GM18511 (cell line): ENCODE data around the gene CEP170.

Source experiments
- ATAC-seq: cut with Tn5 transposase; IDR thresholded peaks from one replicate; pipeline ENCODE4 v1.9.1; 2021; ENCODE audit warnings: mild to moderate bottlenecking, moderate library complexity; ENCODE audit not compliant: unreplicated experiment

Gene CEP170

GRCh38 chr1:243254927-243255790 lies at the start of gene CEP170:
CEP170 (minus strand) TSS chr1:243255281; CDS start chr1:243225280, 30,001 bp downstream.
- ATAC-seq: peak; percentile 62

DNA sequence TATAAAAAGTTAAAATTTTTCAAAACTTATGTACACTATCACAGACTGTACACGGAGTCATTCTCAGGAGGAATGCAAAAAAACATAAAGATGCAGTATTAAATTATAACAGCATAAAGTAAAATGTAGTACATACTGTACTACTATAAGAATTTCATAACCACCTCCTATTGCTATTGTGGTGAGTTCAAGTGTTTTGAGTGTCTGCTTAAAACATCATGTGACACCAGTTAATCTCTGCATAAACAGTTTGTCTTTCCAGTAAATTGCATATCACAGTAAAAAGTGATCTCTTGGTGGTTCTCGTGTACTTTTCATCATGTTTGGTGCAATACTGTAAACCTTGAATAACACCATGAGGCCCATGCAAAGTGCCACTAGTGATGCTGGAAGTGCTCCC lies 46.0 kb upstream of the CEP170 start:
- no peak for ATAC-seq

DNA sequence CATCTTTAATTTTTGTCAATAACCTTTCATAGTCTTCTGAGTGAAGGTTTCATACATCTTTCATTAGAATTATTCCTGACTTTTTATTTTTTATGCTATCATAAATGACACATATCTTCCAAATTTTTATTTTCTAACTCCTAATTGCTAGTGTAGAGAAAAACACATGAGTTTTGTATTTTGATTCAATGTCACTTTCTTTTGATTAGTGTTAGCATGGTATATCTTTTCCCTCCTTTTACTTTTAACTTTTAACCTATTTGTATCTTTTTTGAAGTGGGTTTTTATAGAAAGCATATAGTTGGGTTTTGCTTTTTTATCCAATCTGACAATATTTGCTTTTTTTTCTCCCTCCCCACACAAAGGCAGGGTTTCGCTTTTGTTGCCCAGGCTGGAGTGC lies 44.0 kb upstream of the CEP170 start:
- ATAC-seq: no peak

- ATAC-seq: no peak
Measured at GRCh38 chr1:243294723-243295121, 39.6 kb upstream of the CEP170 start.

GRCh38 chr1:243293941-243294722 lies 39.1 kb upstream of the CEP170 start:
- no peak for ATAC-seq

DNA sequence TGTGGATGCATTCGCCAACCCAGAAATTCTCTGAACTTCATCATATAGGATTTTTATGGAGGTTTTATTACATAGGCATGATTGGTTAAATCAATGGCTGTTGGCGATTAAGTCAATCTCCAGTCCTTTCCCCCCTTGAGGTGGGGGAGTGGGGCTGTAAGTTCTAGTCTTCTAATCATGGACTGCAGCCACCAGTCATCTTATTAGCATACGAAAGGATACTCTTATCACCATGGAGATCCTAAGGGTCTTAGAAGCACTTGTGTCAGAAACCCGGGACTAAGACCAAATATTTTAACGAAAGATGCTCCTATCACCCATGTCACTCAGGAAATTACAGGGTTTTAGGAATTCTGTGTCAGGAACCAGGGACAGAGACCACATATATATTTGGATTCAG lies 37.0 kb upstream of the CEP170 start:
- ATAC-seq: no peak

GRCh38 chr1:243291292-243291691 lies 36.2 kb upstream of the CEP170 start:
- no peak for ATAC-seq

DNA sequence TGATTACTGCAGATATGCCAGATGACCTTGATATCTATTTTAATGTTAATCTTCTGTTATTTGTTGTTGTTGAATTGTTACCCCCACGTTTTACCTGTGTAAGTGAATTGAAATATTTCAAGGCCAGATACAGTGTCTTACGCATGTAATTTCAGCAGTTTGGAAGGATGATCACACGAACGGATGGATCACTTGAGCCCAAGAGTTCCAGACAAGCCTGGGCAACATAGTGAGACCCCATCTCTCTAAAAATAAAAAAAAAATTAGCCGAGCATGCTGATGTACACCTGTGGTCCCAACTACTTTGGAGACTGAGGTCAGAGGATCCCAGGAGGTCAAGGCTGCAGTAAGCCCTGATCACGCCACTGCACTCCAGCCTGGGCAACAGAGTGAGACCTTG lies 33.0 kb upstream of the CEP170 start:
- ATAC-seq: no peak

DNA sequence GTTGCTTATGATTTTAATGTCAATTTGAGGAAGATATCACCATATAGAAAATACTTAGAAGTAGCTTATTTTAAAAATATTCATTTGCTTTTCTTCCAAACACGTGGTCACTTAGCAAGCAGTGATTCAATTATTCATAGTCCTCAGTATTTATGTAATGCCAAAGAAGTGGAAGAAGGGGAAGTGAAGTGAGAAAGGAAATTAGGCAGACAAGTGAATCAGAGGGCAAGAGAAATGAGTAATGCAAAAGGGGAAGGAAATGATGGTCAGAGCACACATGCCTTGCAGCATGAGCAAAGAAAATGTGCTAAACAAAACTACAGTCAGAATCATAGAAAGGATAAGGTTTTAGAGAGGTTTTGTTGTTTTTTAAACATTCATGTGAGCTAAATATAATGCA lies 32.6 kb upstream of the CEP170 start:
- ATAC-seq: peak; percentile 95

DNA sequence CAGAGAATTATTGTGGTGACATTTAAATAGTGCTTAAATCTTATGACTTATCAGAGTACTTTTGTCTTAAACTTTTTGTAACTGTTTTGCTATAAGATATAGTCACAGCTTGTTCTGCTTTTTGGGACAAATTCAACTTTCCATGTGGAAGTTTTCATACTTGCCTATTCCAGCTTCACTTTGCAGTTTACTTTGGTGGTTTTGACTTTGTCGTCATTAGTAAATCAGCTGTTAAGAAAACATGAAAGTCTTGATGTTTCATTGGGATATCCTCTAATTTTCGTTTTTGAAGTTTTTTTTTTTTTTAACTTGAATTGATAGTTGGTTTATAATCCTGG lies 32.0 kb upstream of the CEP170 start:
- ATAC-seq: no peak

DNA sequence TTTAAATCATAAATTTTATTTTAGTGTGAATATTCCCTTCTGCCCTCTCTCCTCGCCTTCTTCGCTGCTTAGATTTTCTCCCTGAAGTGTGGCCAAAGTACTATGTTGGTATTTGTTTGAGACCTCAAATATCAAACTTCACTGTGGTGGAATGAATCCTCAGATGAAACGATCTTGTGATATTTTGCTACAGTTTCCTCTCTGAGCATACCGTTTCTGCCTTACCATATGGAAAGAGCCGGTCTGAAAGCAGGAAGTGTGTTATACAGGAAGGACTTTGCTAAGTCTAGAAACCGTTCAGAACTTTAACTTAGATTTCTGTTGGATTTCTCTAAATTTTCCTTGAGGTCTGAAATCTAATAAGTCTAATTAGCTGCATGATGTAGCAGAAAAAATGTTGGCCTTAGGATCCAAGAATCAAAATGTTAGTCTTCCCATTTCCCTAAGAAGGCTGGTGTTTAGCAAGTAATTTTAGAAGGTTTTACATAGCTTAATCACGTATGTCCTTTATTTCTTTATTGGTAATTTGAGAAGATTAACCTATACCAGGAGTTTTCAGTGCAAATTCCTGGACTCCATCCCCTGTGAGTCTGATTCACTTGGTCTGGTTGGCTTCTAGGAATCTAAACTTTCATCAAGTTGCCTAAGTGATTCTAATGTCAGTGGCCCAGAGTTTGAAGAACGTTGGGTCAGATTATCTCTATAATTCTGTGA lies 31.5 kb upstream of the CEP170 start:
- no peak for ATAC-seq

GRCh38 chr1:243281672-243282071 lies 26.6 kb upstream of the CEP170 start:
- ATAC-seq: no peak

DNA sequence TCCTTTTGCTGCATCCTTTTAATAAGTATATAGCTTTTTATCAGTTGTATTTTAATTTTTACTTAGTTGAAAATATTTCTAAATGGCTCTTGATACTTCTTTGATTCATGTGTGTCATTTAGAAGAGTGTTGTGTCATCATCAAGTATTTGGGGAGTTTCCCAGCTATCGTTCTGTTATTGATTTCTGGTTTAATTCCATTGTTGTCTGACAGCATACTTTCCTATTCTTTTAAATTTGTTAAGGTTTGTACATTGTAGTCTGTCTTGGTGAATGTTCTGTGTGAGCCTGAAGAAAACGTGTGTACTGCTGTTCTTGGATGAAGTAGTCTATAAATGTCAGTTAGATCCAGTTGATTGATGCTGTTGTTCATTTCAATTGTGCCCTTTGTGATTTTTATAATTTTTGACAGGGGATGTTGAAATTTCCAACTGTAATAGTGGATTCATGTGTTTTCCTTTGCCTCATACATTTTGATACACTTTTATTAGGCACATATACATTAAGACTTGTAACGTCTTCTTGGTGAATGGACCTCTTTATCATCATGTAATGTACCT lies 25.6 kb upstream of the CEP170 start:
- ATAC-seq: no peak

- no peak for ATAC-seq
Measured at GRCh38 chr1:243275316-243275715, 20.2 kb upstream of the CEP170 start.

- ATAC-seq: no peak
Measured at GRCh38 chr1:243273945-243274344, 18.9 kb upstream of the CEP170 start.

- no peak for ATAC-seq
Measured at GRCh38 chr1:243273506-243273905, 18.4 kb upstream of the CEP170 start.

DNA sequence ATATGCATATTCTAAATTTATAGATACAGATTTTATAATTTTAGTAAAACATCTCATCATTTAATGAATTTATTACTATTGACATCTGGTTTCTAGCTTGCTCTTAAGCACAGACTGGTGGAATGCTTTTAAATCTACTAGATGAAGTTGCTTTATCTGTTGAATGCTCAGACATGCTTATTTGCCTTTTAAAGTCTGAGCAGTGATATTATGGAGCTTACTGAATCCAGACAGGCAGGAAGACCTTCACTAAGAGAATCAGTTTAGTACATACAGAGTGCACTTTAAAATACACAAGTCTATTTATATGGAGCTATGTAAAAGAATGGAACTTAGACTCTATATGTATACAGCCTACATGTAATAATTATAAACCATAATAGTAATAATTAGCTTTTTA lies 17.3 kb upstream of the CEP170 start:
- ATAC-seq: no peak

GRCh38 chr1:243271996-243272395 lies 16.9 kb upstream of the CEP170 start:
- no peak for ATAC-seq

- ATAC-seq: no peak
Measured at GRCh38 chr1:243270097-243270864, 15.2 kb upstream of the CEP170 start.

DNA sequence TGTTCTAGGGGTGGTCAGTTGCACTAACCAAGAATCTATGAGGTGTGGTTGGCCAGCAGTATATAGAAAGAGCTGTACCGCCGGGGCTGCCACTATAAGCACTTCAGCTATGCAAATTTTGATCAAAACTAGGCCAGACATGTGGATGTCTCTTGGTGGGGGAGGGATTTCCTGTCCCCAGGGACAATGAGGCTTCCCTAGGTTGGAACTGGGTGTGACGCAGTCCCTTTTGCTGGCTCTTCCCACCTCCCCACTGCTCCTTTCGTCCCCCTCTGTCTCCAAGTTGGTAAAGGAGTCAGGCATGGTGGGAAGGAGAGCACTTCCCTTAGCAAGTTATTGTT lies 14.3 kb upstream of the CEP170 start:
- ATAC-seq: peak; percentile 67
